Measurements from ENCODE around the gene KIF18B. TPM values are rescaled to one million over a fixed set of nuclear protein-coding genes. Genes with fewer than 3 reads are reported as not detected.

Gene KIF18B
- total and polyA plus RNA-seq, 10 of the 15 experiments (the other 5 are each of a cell fraction or from before 2014, with no cell fraction given): 2.8 to 46.2 (median 20.5) TPM

DNA sequence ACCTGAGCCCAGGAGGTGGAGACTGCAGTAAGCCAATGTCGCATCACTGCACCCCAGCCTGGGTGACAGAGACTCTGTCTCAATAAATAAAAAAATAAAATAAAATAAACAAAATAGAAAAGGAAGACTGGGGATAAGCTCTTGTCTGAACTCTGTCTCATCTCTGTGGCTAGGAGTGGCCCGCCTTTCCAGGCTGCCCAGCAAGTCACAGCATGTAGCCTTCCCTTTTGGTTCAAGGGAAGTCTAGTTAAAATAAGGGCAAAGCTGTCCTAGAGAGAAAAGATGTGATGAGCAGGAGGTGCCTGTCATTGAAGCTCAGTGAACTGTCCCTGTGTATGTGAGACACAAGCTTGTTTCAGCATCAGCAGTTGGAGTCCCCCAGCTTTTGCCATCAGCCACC, 29.6 kb downstream of the KIF18B start:
- TF ChIP-seq FOS (IDR thresholded peaks at IDR 0.05; ENCODE audit: borderline replicate concordance, extremely low read depth, insufficient read length) (no peak), ZSCAN29 (IDR thresholded peaks at IDR 0.05) (no peak), SIX5 (IDR thresholded peaks at IDR 0.05; ENCODE audit: low read depth, low read length, severe bottlenecking) (no peak), TCF12 (IDR thresholded peaks at IDR 0.05; ENCODE audit: low read depth, low read length) (no peak), RUNX3 (IDR thresholded peaks at IDR 0.05; ENCODE audit: low read length) (no peak)
- TF ChIP-seq, protein P1, sequence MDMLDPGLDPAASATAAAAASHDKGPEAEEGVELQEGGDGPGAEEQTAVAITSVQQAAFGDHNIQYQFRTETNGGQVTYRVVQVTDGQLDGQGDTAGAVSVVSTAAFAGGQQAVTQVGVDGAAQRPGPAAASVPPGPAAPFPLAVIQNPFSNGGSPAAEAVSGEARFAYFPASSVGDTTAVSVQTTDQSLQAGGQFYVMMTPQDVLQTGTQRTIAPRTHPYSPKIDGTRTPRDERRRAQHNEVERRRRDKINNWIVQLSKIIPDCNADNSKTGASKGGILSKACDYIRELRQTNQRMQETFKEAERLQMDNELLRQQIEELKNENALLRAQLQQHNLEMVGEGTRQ (IDR thresholded peaks at IDR 0.05; ENCODE audit: borderline replicate concordance, low read depth, low read length): no peak
- TF ChIP-seq, protein P2, sequence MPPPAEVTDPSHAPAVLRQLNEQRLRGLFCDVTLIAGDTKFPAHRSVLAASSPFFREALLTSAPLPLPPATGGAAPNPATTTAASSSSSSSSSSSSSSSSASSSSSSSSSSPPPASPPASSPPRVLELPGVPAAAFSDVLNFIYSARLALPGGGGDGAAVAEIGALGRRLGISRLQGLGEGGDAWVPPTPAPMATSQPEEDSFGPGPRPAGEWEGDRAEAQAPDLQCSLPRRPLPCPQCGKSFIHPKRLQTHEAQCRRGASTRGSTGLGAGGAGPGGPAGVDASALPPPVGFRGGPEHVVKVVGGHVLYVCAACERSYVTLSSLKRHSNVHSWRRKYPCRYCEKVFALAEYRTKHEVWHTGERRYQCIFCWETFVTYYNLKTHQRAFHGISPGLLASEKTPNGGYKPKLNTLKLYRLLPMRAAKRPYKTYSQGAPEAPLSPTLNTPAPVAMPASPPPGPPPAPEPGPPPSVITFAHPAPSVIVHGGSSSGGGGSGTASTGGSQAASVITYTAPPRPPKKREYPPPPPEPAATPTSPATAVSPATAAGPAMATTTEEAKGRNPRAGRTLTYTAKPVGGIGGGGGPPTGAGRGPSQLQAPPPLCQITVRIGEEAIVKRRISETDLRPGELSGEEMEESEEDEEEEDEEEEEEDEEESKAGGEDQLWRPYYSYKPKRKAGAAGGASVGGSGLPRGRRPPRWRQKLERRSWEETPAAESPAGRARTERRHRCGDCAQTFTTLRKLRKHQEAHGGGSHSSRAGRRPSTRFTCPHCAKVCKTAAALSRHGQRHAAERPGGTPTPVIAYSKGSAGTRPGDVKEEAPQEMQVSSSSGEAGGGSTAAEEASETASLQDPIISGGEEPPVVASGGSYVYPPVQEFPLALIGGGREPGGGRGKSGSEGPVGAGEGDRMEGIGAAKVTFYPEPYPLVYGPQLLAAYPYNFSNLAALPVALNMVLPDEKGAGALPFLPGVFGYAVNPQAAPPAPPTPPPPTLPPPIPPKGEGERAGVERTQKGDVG (CRISPR knock-in tag; IDR thresholded peaks at IDR 0.05): no peak
- TF ChIP-seq, protein P3, sequence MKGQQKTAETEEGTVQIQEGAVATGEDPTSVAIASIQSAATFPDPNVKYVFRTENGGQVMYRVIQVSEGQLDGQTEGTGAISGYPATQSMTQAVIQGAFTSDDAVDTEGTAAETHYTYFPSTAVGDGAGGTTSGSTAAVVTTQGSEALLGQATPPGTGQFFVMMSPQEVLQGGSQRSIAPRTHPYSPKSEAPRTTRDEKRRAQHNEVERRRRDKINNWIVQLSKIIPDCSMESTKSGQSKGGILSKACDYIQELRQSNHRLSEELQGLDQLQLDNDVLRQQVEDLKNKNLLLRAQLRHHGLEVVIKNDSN (IDR thresholded peaks at IDR 0.05; ENCODE audit: borderline replicate concordance, extremely low read length, insufficient read depth, low read depth, low read length): no peak
- peaks cover 12% of the 10 kb centered on the region for H3K4me1 ChIP-seq (ENCODE audit: control insufficient read depth, insufficient read depth, low read length)
- H3K4me3 ChIP-seq: no peak overlapping the region
- BruUV-seq (replicated peaks): no TSS peak
- RAD21 ChIA-PET (ENCODE audit: unreplicated experiment): interaction anchor here (1.1 to 4.6 kb wide), 3 partner anchors 15 to 217 kb away, joined by 3 to 82 read pairs (median 3); partner anchors contain the start of gene ACBD4
- POLR2A ChIA-PET: interaction anchor here (0.9 kb wide), 1 partner anchor 17 kb away, joined by 4 read pairs; no protein-coding TSS in a partner anchor
- DNase-seq (ENCODE audit: low read depth, low spot score): no peak
- no peak overlapping the region for H2AFZ ChIP-seq (ENCODE audit: control insufficient read depth, low read depth, low read length)
- CTCF ChIA-PET: interaction anchor here (1.0 to 6.9 kb wide), 7 partner anchors 8 to 280 kb away, joined by 3 to 156 read pairs (median 6); partner anchors contain the start of genes ACBD4, EFTUD2 and PLCD3
- H3K9ac ChIP-seq (ENCODE audit: control insufficient read depth, insufficient read depth, low read length): no peak overlapping the region
- SMC1A ChIA-PET (ENCODE audit: uncharacterized antibody, unreplicated experiment): interaction anchor here (0.6 to 6.5 kb wide), 6 partner anchors 8 to 191 kb away, joined by 3 to 90 read pairs (median 3); no protein-coding TSS in a partner anchor
- no peak for FAIRE-seq
- H3K36me3 ChIP-seq (ENCODE audit: control insufficient read depth in 2 of 2, insufficient read depth in 2 of 2, low read length in 1 of 2): no peaks in the 10 kb centered on the region
- no peak overlapping the region for H3K27ac ChIP-seq (ENCODE audit: control insufficient read depth, insufficient read depth)
- H4K20me1 ChIP-seq (ENCODE audit: control insufficient read depth, insufficient read depth): no peaks in the 10 kb centered on the region
- in situ Hi-C loops (cut with MboI): no loop called here
- intact Hi-C loops (cut with micrococcal nuclease; ENCODE audit: unreplicated experiment): no loop called here
- no peak overlapping the region for H3K4me2 ChIP-seq (ENCODE audit: control insufficient read depth, insufficient read depth)
- ATAC-seq: no peak
- 67% methylated on average over 2 of the region's 2 CpGs for WGBS (ENCODE audit: insufficient coverage, insufficient replicate concordance, low lambda C conversion rate, missing lambda C conversion rate)
- no peaks in the 10 kb centered on the region for H3K79me2 ChIP-seq (ENCODE audit: control insufficient read depth, insufficient read depth, low read length)
- H3K9me3 ChIP-seq (replicated peaks; ENCODE audit: control insufficient read depth, insufficient read depth, low read length): no peaks in the 10 kb centered on the region
- peaks cover 0 to 3% of the 10 kb centered on the region in 2 experiments; a peak in 2 of 4 replicates for H3K27me3 ChIP-seq (replicated peaks in 1 of 2; ENCODE audit: control insufficient read depth in 2 of 2, insufficient read depth in 2 of 2, low read length in 1 of 2)

Measured in GM12878 (cell line).